ENCODE results near the gene ULK4.

Gene ULK4

DNA sequence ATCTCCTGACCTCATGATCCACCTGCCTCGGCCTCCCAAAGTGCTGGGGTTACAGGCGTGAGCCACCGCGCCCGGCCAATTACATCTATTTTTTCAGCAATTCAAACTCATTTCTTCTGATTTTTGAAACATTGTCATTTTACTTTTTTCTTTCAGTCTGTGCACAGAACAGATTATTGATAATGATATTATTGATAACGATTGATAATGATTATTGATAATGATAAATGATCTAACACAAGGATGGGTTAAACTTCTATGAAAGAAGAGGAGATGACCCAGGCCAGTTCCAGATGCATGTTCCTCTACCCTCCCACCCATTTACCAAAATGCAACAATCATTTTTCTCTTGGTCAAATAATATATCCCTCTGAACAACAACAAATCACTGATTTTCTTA lies 644.6 kb downstream of the ULK4 start:
- no peak overlapping the region for H3K4me3 ChIP-seq (ENCODE audit: low read depth, low read length)
- TF ChIP-seq, protein P1, sequence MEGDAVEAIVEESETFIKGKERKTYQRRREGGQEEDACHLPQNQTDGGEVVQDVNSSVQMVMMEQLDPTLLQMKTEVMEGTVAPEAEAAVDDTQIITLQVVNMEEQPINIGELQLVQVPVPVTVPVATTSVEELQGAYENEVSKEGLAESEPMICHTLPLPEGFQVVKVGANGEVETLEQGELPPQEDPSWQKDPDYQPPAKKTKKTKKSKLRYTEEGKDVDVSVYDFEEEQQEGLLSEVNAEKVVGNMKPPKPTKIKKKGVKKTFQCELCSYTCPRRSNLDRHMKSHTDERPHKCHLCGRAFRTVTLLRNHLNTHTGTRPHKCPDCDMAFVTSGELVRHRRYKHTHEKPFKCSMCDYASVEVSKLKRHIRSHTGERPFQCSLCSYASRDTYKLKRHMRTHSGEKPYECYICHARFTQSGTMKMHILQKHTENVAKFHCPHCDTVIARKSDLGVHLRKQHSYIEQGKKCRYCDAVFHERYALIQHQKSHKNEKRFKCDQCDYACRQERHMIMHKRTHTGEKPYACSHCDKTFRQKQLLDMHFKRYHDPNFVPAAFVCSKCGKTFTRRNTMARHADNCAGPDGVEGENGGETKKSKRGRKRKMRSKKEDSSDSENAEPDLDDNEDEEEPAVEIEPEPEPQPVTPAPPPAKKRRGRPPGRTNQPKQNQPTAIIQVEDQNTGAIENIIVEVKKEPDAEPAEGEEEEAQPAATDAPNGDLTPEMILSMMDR (IDR thresholded peaks at IDR 0.05; ENCODE audit: borderline replicate concordance, insufficient read depth, low read depth, low read length) = no peak

DNA sequence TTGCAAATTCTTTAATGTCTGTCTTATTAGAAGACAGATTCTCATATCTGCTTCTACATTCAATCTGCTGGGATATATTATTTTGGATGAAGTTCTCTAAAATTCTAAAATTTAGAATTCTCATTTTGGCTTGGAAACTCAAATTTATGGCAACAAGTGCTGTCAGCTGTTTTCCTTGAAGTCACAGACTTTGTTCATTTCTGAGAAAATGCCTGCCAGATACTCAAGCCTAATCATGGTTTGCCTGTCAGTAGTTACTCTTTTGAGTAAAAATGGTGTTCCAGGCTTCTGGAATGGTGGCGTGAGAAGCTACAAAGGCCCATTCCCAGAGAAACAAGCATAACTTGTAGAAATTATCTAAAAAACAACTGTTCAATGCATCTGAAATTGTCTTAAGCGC lies 646.8 kb downstream of the ULK4 start:
- H3K4me3 ChIP-seq (ENCODE audit: low read depth, low read length) = no peak overlapping the region

DNA sequence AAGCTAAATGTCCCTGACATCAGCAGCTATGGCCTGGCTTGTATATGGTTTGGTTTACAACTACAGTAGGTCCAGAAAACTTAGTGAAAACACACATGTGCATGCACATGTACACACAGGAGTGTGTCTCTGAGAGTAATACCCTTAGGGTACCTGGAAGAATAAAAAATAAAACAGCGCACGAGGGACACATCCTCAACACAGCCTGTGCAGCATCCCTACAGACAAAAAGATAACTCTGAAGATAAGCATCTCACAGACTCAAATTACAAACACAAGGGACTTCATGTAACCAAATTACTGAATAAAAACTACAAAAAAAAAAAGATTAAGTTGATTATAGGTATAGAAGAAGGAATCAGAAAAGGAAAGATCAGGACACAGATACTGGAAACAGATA lies 653.8 kb downstream of the ULK4 start:
- TF ChIP-seq, protein P1 (IDR thresholded peaks at IDR 0.05; ENCODE audit: borderline replicate concordance, insufficient read depth, low read depth, low read length) = no peak
- H3K4me3 ChIP-seq (ENCODE audit: low read depth, low read length) = no peak overlapping the region

More for the DNA sequence above, 646.8 kb downstream of the ULK4 start:
- TF ChIP-seq, protein P1 (IDR thresholded peaks at IDR 0.05; ENCODE audit: borderline replicate concordance, insufficient read depth, low read depth, low read length) = no peak

DNA sequence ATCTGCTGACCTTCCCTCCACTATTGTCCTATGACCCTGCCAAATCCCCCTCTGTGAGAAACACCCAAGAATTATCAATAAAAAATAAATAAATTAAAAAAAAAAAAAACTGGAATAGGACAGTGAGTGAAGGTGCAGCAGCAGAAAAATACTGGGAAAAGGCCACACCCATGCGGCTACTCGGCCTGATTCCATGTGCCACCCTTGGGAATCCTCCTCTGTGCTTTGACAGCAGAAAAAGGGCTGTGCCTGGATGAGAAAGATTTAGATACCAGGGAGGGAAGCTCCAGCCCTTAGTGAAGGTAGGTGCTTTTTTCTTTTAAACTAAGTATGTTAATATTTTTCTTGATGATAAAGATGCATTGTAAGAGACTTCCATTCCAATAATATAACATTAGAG lies 654.8 kb downstream of the ULK4 start:
- TF ChIP-seq, protein P1 (IDR thresholded peaks at IDR 0.05; ENCODE audit: borderline replicate concordance, insufficient read depth, low read depth, low read length) = no peak
- H3K4me3 ChIP-seq (ENCODE audit: low read depth, low read length) = no peak overlapping the region

DNA sequence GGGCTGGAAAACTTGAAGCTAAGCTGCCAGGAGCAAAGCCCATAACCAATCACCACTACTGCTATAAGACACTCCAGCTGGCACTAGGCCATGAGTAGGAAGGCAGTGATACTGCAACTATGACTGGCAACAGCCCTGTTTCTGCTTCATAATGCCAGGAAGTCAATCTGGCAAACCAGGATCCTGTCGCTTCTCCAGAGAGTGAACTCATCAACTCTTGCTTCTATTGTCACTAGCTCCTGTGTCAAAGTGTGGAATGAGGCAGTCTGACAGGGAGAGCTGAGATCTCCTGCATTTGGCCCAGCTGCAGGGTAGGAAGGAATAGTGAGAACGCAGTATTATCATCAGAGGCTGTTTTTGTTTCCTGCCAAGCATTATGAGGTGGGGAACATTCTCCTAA lies 657.3 kb downstream of the ULK4 start:
- TF ChIP-seq, protein P1 (IDR thresholded peaks at IDR 0.05; ENCODE audit: borderline replicate concordance, insufficient read depth, low read depth, low read length) = no peak

DNA sequence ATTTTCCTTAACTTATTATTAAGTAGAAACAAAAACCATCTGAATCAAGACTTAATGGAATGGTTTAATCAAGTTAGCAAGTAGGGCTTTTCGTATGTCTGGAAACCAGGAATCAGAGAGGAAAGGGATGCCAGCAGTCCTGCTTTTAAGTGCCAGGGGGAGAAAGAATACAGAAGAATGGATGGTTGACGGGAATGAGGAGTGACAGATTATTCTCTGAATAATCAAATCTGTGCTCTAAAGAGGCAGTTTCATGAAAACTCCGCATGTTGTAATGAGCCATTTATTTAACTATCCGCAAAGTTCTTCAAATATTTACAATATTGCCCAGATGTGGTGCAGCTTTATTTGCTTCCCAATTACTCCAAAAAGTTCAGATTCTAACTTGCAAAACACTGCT lies 659.6 kb downstream of the ULK4 start:
- H3K4me3 ChIP-seq (ENCODE audit: low read depth, low read length) = no peak overlapping the region
- TF ChIP-seq, protein P1 (IDR thresholded peaks at IDR 0.05; ENCODE audit: borderline replicate concordance, insufficient read depth, low read depth, low read length) = no peak

More for the DNA sequence above, 657.3 kb downstream of the ULK4 start:
- H3K4me3 ChIP-seq (ENCODE audit: low read depth, low read length) = no peak overlapping the region

DNA sequence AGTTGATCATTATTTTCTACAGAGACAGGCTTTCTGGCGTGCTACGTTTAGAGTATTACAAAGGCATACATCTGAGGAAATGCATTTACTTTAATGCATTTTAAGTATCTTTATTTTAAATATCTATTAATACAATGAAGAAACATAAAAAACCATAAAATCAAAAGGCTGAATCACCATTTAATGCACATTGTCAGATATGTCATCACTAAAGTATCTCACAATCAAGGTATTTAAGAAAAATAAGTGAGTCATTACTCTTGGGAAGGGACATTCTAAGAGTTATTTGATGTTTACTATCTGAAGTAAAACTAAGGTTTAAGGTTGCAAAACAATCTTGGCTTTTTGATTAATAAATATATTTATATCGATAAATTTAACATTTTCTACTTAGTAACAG lies 660.4 kb downstream of the ULK4 start:
- TF ChIP-seq, protein P1 (IDR thresholded peaks at IDR 0.05; ENCODE audit: borderline replicate concordance, insufficient read depth, low read depth, low read length) = no peak
- no peak overlapping the region for H3K4me3 ChIP-seq (ENCODE audit: low read depth, low read length)
